NCI-H2081 (cell line): ENCODE results near the gene SAXO1.
"Not testable (repeated sequence)": the region's sequence is repeated elsewhere in the genome, so short reads cannot be mapped to it uniquely, and the experiment has no call there.

ENCODE experiments used
- DNase-seq, 2 experiments: peaks; one replicate each; lab custom pipeline; 2025; lab: John Stamatoyannopoulos, UW

The SAXO1 gene

DNA sequence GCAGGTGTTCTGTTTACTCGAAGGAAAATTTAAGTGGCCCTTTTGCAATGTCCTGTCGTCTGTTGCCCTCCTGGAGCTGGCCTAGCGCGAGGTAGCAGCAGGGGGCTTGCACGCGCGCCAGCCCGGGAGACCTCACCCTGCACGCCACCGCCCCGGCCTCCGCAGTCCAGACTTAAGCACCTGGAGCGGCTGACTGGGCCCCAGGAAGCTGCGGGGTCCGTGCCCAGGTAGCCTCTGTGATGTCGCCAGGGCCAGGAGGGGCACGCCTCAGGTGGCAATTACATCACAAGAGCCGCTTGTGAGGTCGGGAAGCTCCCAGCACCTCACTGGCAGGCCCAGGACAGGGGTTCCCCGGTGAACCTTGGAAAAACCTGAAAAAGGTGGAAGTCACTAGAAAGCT lies at the start of gene SAXO1:
TSS of gene SAXO1 (minus strand) at position 195 of the 400 bp plus-strand sequence. CDS start 301 bp downstream, outside the sequence.
- DNase-seq: no peak

- no peak for DNase-seq
Observed at GRCh38 chr9:19074836-19075235, 41.8 kb upstream of the SAXO1 start.

GRCh38 chr9:19074229-19074628 lies 41.2 kb upstream of the SAXO1 start:
- DNase-seq: no peak

- no peak for DNase-seq
Observed at GRCh38 chr9:19057033-19057432, 24.0 kb upstream of the SAXO1 start.

GRCh38 chr9:19050637-19051591 lies 17.9 kb upstream of the SAXO1 start:
- no peak for DNase-seq

DNA sequence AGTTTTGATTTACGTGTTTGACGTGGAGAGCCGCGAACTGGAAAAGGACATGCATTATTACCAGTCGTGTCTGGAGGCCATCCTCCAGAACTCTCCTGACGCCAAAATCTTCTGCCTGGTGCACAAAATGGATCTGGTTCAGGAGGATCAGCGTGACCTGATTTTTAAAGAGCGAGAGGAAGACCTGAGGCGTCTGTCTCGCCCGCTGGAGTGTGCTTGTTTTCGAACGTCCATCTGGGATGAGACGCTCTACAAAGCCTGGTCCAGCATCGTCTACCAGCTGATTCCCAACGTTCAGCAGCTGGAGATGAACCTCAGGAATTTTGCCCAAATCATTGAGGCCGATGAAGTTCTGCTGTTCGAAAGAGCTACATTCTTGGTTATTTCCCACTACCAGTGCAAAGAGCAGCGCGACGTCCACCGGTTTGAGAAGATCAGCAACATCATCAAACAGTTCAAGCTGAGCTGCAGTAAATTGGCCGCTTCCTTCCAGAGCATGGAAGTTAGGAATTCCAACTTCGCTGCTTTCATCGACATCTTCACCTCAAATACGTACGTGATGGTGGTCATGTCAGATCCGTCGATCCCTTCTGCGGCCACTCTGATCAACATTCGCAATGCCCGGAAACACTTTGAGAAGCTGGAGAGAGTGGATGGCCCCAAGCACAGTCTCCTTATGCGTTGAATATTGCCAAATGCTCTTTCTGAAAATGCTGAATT lies 17.1 kb upstream of the SAXO1 start:
- DNase-seq: peak; percentile 18 to 50

DNA sequence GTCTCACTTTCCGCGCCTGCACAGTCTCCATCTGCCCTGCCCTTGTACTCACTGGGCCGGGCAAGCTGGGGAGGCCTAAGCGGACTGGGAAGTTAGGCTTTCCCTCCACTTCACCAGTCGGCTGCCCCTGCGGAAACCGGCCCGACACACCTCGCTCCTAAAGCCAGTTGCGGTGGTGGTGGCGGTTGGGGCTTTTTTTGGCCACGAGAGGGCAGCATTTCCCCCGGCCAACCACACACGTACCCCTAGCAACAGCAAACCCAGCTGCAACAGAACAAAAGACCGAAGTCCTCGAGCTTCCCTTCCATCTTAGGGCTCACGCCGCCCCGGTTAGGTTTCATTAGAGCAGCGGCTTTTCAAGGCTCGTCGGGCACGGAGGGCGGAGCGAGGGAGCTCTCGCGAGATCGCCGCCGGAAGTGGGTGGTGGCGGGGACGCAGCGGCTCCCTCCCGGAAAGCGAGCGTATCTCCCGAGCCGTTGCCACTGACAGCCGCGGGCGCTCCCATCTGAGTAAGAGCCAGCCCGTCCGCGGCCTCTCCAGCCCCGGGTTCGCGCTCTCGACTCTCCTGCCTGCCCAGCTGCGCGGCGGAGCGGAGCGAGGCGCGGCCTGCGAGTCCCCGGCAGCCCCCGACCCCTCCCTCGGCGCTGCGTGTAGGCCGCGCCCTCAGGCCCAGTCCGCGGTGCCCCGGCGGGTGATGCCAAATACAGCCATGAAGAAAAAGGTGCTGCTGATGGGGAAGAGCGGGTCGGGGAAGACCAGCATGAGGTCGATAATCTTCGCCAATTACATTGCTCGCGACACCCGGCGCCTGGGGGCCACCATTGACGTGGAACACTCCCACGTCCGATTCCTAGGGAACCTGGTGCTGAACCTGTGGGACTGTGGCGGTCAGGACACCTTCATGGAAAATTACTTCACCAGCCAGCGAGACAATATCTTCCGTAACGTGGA lies 16.2 kb upstream of the SAXO1 start, which contains the start of gene RRAGA:
TSS of gene RRAGA (plus strand) at position 462 of the 951 bp plus-strand sequence. CDS start at position 695, 233 bp downstream.
- DNase-seq: peak; percentile 98

DNA sequence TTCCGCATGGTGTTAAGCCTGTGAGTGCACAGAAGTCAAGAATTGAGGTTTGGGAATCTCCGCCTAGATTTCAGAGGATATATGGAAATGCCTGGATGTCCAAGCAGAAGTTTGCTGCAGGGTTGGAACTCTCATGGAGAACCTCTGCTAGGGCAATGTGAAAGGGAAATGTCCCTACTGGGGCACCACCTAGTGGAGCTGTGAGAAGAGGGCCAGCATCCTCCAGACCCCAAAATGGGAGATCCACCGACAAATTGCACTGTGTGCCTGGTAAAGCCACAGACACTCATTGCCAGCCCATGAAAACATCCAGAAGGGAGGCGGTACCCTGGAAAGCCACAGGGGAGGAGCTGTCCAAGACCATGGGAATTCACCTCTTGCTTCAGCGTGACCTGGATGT lies 3.6 kb upstream of the SAXO1 start:
- no peak for DNase-seq

GRCh38 chr9:19032406-19032805 lies 603 bp downstream of the SAXO1 start:
- DNase-seq: no peak

GRCh38 chr9:19030899-19031298 lies 2.1 kb downstream of the SAXO1 start:
- DNase-seq: no peak

- DNase-seq: peak; percentile 66 to 77
Observed at GRCh38 chr9:19028835-19029451, 4.1 kb downstream of the SAXO1 start.

- no peak for DNase-seq
Observed at GRCh38 chr9:19027825-19028224, 5.2 kb downstream of the SAXO1 start.

DNA sequence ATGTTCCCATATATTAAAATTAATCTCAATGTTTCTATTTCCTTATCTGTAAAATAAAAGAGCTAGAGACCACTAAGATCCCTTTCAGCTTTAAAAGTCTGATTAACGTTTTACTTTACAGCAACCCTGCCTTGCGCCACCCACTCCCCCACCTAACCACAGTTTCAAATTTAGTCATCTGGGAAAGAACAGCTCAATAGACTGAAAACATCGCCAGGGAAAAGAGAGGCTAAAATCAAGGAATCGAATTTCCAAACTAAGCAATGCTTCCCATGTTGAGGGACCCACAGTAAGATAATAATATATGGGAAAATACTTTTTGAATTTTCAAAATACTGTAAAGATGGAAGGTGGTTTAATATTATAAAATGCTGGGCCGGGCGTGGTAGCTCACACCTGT lies 6.6 kb downstream of the SAXO1 start:
- DNase-seq: no peak

DNA sequence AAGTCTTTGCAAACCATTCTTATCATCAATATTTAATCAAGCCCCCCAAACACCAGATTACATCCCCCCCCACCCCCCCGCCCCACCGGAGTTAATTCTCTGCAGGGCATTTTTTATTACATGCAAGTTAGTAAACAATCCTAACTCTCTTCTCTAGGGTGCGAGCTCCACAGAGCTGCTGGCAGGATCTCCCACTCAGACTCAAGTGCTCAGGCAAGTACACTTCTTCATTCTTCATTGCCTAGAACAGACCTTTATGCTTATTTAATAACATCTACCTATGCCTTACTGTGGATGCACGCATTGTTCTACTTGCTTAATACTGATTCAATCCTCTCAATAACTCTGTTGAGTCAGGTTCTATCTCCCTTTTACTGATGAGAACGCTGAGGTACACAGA lies 9.9 kb downstream of the SAXO1 start:
- no peak for DNase-seq

GRCh38 chr9:19022206-19022605 lies 10.8 kb downstream of the SAXO1 start:
- no peak for DNase-seq

DNA sequence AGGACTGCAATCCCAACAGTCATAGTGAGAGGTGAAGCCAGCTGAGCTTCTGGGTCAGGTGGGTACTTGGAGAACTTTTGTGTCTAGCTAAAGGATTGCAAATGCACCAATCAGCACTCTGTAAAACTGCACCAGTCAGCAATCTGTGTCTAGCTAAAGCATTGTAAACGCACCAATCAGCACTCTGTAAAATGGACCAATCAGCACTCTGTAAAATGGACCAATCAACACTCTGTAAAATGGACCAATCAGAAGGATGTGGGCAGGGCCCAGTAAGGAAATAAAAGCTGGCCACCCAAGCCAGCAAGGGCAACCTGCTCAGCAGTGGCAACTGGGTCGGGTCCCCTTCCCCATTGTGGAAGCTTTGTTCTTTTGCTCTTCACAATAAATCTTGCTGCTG lies 11.4 kb downstream of the SAXO1 start:
- DNase-seq: not testable (repeated sequence)

DNA sequence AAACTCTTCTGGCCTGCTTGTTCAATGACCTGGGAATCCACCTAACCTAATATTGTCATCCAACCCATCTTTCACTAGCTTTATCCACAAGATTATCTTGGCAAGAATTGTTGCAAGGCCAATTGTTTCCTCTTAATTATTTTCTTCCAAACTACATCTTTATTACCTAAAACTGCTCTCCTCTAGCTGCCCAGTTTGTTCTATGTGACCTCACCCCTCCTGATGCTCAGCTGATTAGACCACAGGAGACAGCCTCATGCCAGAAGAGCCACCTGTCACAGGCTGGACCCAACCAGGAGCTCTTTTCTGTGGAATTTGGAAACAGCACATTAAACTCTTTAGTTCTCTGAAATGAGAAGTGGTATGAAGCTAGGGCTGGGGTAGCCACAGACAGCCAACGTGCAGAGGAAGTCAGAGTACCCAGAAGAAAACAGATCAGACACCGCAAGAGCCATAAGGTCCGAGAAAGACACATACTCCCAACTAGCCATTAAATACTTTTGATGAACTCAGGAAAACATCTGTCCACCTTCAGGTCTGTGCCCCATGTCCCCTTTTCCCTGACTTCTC lies 12.0 kb downstream of the SAXO1 start:
- DNase-seq: no peak

GRCh38 chr9:19018201-19018600 lies 14.8 kb downstream of the SAXO1 start:
- no peak for DNase-seq

DNA sequence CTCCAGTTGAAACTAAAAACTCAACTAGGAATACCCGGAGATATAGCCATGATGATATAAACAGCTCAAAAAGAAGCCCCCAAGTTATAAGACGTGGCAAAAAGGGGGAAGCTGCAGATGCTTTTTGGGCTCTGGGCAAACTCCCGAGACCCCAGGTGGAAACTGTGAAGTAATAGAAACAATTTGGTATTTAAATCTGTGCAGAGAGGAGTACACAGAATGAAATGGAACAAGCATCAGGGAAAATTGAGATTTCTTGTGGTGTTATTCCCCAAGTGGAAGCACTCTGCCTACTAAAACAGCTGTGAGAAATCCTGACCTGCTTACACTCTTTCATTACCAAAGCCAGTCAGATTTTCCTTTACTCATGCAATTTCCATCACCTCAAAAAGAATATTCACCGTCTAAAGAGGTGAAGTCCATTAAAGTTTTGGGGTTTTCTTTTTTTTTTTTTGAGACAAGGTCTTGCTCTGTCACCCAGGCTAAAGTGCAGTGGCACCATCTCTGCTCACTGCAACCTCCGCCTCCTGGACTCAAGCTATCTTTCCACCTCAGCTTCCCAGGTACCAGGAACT lies 23.5 kb downstream of the SAXO1 start:
- no peak for DNase-seq

- no peak for DNase-seq
Observed at GRCh38 chr9:19000133-19000532, 32.9 kb downstream of the SAXO1 start.
